GM21447 (cell line): ENCODE measurements around the gene IGSF21.
"Not testable (repeated sequence)": the region's sequence is repeated elsewhere in the genome, so short reads cannot be mapped to it uniquely, and the experiment has no call there.

ENCODE experiments used
- ATAC-seq: cut with Tn5 transposase; IDR thresholded peaks from one replicate; pipeline ENCODE4 v1.9.1; 2021; ENCODE audit not compliant: unreplicated experiment

IGSF21 gene

GRCh38 chr1:18144062-18144461 is 36.5 kb downstream of the IGSF21 start:
- ATAC-seq, result no peak

- no peak for ATAC-seq
Measured at GRCh38 chr1:18144916-18145647, 37.5 kb downstream of the IGSF21 start.

- ATAC-seq, result no peak
Measured at GRCh38 chr1:18145851-18146618, 38.4 kb downstream of the IGSF21 start.

- ATAC-seq, result no peak
Measured at GRCh38 chr1:18146886-18147285, 39.3 kb downstream of the IGSF21 start.

- no peak for ATAC-seq
Measured at GRCh38 chr1:18147672-18148071, 40.1 kb downstream of the IGSF21 start.

- ATAC-seq, result no peak
Measured at GRCh38 chr1:18148461-18148860, 40.9 kb downstream of the IGSF21 start.

- no peak for ATAC-seq
Measured at GRCh38 chr1:18149027-18149641, 41.5 kb downstream of the IGSF21 start.

- ATAC-seq, result no peak
Measured at GRCh38 chr1:18151436-18152122, 44.0 kb downstream of the IGSF21 start.

- no peak for ATAC-seq
Measured at GRCh38 chr1:18154430-18155194, 47.0 kb downstream of the IGSF21 start.

- no peak for ATAC-seq
Measured at GRCh38 chr1:18155881-18156385, 48.3 kb downstream of the IGSF21 start.

- no peak for ATAC-seq
Measured at GRCh38 chr1:18157352-18157751, 49.8 kb downstream of the IGSF21 start.

- ATAC-seq, result no peak
Measured at GRCh38 chr1:18157968-18158367, 50.4 kb downstream of the IGSF21 start.

GRCh38 chr1:18158714-18159113 is 51.1 kb downstream of the IGSF21 start:
- no peak for ATAC-seq

GRCh38 chr1:18160290-18160942 is 52.8 kb downstream of the IGSF21 start:
- no peak for ATAC-seq

- ATAC-seq, result no peak
Measured at GRCh38 chr1:18161690-18162089, 54.1 kb downstream of the IGSF21 start.

- ATAC-seq, result not testable (repeated sequence)
Measured at GRCh38 chr1:18165640-18166039, 58.0 kb downstream of the IGSF21 start.

GRCh38 chr1:18166341-18166740 is 58.7 kb downstream of the IGSF21 start:
- ATAC-seq, result no peak

GRCh38 chr1:18166929-18167328 is 59.3 kb downstream of the IGSF21 start:
- ATAC-seq, result no peak

GRCh38 chr1:18170444-18170843 is 62.8 kb downstream of the IGSF21 start:
- ATAC-seq, result no peak

- ATAC-seq, result no peak
Measured at GRCh38 chr1:18174037-18174436, 66.4 kb downstream of the IGSF21 start.
